Hindlimb muscle (tissue), 1 donor: ENCODE results near the gene SPANXC. TPM values are rescaled to one million over a fixed set of nuclear protein-coding genes. Genes with fewer than 3 reads are reported as not detected.
"Not testable (repeated sequence)": the region's sequence is repeated elsewhere in the genome, so short reads cannot be mapped to it uniquely, and the experiment has no call there.

Experiments used
- DNase-seq: peaks from one replicate; pipeline ENCODE4 v3.0.0-alpha.2; 2013
- polyA plus RNA-seq: library from polyadenylated mRNA; unstranded; fragments of 120-200 nt; gene quantifications from one replicate; pipeline ENCODE4 v1.2.1, GENCODE V29; 2013; ENCODE audit not compliant: insufficient read length

The SPANXC gene, protein sequence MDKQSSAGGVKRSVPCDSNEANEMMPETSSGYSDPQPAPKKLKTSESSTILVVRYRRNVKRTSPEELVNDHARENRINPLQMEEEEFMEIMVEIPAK
- not detected for polyA plus RNA-seq

DNA sequence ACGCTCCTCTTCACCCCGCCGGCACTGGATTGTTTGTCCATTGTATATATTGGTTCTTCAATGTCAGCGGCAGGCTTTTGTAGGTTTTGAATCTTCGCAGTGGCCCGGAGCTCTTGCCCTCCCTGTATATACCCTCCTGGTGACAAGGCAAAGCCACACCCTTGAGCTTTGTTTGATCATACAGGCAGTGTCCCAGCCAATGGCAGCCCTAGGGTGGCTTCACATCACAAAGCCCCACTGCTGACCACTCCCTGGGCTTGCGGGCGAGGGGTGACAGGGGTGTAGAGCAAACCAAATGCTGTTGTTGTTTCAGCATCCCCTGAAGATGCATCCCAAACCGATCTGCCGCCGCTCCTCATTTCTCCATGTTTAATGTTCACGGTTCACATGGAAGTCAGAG, at the start of gene SPANXC:
TSS of gene SPANXC (minus strand) at position 101 of the 400 bp plus-strand sequence. CDS start at position 41, 60 bp downstream.
- DNase-seq: not testable (repeated sequence)

DNA sequence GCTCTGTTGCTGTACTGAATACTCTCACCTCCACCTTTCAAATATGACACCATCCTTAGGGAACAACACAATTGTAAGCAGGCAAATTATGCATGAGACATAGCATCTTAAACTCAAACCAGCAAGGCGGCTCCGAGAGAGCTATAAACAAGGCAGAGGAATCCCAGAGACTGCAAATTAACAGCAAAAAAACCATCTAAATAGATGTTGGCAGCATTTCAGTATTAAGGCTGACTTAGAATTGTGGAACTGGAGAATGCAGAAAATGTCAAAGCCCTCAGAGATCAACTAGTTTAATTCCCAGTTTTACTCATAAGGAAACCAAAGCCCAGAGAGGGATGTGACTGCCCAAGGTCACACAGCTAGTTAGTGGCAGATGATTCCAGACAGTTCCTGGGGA, 37.2 kb upstream of the SPANXC start:
- no peak for DNase-seq

DNA sequence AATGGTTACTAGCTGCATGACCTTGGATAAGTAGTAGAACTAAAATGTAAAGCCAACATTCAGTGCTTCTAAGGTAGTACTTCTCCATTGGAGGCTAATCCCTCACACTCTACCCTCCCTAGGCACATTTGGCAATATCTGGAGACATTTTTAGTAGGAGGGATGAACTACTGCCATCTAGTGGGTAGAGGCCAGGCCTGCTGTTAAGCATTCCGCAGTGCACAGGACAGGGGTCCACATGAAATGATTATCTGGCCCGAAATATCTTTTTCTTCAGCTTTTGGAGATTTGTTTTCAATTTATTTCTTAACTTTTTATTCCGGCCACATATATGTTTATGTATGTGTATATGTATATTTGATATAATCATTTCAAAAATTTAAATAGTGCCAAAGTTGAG, 36.0 kb upstream of the SPANXC start:
- no peak for DNase-seq

DNA sequence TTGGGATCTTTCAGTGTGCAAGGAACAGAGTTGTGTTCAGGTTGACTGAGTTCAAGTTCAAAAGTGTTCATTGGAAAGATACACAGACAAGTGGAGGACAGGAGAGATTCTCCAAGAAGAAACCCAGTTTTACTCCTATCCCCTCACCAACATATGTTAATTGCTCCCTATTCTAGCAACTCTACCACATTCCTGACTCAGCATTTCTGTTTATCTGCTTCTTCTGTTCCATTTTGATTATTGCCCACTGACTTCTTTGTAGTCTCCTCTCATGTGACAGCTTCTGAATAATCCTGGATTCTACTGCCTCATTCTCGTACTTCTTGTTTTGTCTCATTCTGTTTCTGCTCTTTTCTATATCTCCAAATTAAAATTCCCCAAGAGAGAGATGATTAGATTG, 15.8 kb upstream of the SPANXC start:
- DNase-seq: no peak

DNA sequence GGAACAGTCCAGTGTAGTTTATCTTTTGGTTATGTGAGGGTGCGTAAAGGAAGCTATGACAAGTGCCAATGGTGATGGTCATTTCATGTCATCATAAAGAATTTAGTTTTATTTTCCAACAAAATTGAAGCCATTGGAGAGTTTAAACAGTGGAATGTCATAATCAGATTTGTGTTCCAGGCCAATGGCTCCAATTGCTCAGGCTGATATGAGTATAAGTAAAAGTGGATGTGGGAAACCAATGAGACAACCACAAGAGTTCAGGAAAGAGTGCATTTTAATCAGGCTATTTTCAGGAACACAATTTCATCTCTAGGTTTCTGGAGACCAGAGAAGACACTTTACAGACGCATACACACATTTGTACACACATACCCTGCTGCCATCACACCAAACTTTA, 20.7 kb downstream of the SPANXC start:
- no peak for DNase-seq

DNA sequence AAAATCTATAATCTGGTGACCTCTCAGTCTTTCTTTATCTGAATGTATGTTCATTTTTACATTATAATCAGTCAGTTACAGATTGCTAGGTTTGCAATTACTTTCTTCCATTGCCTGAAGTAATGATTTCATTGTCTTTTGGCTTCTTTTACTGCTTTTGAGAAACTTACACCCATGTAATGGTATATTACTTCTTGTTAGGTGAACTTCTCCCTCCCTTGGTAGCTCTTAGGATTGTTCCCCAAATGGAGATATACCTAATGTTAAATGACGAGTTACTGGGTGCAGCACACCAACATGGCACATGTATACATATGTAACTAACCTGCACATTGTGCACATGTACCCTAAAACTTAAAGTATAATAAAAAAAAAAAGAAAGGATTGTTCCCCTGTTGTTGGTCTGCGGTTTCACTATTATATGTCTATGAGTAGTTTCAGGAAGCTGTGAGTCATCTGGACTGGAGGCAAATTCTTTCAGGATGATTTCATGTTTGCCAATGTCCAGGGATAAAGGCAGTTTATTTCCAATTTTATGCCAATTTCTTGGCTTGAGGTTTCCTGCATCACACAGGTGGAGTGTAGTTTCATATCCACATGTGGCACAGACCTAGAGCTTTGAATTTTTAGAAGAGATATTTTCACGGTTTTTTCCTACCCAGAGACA, 21.8 kb downstream of the SPANXC start:
- DNase-seq: no peak

DNA sequence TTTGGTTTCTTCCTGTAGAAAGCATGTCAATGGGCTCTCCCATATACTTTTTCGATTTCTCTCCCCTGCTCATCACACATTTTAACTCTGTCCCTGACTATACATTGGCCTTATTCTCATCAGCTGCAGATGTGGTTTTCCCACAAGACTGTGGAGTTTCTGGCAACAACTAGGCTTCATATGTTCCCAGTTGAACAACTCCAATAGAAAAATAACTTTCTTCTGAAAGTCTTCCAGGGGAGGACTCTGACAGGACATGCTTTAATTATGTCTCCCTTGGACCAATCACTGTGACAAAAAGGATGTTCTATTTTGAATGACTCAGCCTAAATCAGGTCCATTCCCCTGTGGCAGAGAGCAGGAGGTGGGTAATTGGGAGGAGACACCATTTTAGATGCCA, 28.1 kb downstream of the SPANXC start:
- no peak for DNase-seq

DNA sequence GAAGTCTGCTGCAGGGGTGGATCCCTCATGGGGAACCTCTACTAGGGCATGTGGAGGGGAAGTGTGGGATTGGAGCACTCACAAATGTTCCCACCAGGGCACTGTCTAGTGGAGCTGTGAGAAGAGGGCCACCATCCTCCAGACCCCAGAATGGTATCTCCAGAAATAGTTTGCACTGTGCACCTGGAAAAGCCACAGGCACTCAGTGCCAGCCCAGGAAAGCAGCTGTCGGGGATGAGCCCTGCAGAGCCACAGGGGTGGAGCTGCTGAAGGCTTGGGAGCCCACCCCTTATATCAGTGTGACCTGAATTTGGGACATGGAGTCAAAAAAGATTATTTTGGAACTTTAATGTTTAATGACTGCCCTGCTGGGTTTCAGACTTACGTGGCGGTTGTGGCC, 40.4 kb downstream of the SPANXC start:
- no peak for DNase-seq

Other genes starting within 250 kb of the SPANXC start
- gene SPANXB1, start 239.9 kb downstream of the SPANXC start, polyA plus RNA-seq: not detected
- 49.7 TPM for gene LDOC1, start 65.4 kb downstream of the SPANXC start, polyA plus RNA-seq